DOHH2 (cell line): ENCODE results near the gene SPATA17.

ENCODE experiments used
- CTCF ChIP-seq: fragments of 200-600 bp; sonication (generic); IDR thresholded peaks from one replicate; pipeline ENCODE4 v1.5.1; 2014; ENCODE audit warnings: antibody characterized with exemption, mild to moderate bottlenecking, low read depth, low read length; ENCODE audit not compliant: poor library complexity, severe bottlenecking
- EZH2phosphoT487 ChIP-seq: fragments of 200-600 bp; sonication (generic); IDR thresholded peaks from 2 replicates; pipeline ENCODE4 v1.6.1; 2017; ENCODE audit warnings: borderline replicate concordance, mild to moderate bottlenecking, antibody characterized with exemption, low read length, moderate library complexity, mixed read lengths

- TF ChIP-seq CTCF (no peak), EZH2phosphoT487 (no peak)
These were observed 43.0 kb downstream of the SPATA17 start for GRCh38 chr1:217674028-217674729.
